IMR-90 (cell line): Measurements from ENCODE around the gene SNX30.

Source experiments
- CTCF ChIP-seq: conservative IDR thresholded peaks from 2 replicates; pipeline ENCODE4 v1.5.1; 2012; ENCODE audit warnings: mild to moderate bottlenecking, low read depth, low read length, improper control_type of control experiment
- FOS ChIP-seq: fragments of 150-350 bp; IDR thresholded peaks from 2 replicates; pipeline ENCODE4 v1.6.1; 2016; ENCODE audit warnings: low read depth, low read length
- MXI1 ChIP-seq: IDR thresholded peaks from 2 replicates; pipeline ENCODE4 v1.6.1; 2012; ENCODE audit warnings: low read depth, mild to moderate bottlenecking, low read length, moderate library complexity, borderline replicate concordance
- RAD21 ChIP-seq: IDR thresholded peaks from 2 replicates; pipeline ENCODE4 v1.6.1; 2012; ENCODE audit warnings: low read length, improper control_type of control experiment
- RCOR1 ChIP-seq: IDR thresholded peaks from 2 replicates; pipeline ENCODE4 v1.6.1; 2012; ENCODE audit warnings: mild to moderate bottlenecking, low read length, improper control_type of control experiment; ENCODE audit not compliant: insufficient replicate concordance

GRCh38 chr9:112894699-112895098 lies 144.1 kb downstream of the SNX30 start:
- TF ChIP-seq CTCF (no peak), MXI1 (no peak), FOS (no peak), RAD21 (no peak), RCOR1 (no peak)
